ENCODE measurements around the gene ELAVL1.

The ELAVL1 gene

GRCh38 chr19:7985481-7985911 is 19.9 kb downstream of the ELAVL1 start:
- no peak for DNase-seq (ENCODE audit: low spot score)

GRCh38 chr19:7983995-7984837 is 21.2 kb downstream of the ELAVL1 start:
- DNase-seq (ENCODE audit: low spot score), result no peak

- no peak for DNase-seq (ENCODE audit: low spot score)
Observed at GRCh38 chr19:7983286-7983950, 22.0 kb downstream of the ELAVL1 start.

- no peak for DNase-seq (ENCODE audit: low spot score)
Observed at GRCh38 chr19:7982651-7983099, 22.8 kb downstream of the ELAVL1 start.

DNA sequence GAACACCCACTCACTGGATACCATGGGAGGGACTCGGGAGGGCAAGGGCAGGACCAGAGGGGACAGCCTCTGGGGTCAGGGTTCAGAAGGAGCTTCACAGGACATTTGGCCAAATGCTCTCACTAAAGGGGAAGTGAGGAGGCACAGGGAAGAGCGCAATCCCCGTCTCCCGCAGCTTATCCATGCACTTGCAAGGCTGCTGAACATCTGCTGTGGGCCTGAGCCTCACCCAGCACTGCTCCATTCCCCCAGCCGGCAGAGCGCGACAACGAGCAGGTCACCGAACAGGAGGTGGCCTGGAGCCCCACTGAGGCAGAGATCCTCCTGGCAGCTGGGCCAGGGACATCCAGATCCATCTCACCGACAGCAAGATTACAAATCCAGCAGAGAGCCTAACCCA is 23.3 kb downstream of the ELAVL1 start:
- no peak for DNase-seq (ENCODE audit: low spot score)

DNA sequence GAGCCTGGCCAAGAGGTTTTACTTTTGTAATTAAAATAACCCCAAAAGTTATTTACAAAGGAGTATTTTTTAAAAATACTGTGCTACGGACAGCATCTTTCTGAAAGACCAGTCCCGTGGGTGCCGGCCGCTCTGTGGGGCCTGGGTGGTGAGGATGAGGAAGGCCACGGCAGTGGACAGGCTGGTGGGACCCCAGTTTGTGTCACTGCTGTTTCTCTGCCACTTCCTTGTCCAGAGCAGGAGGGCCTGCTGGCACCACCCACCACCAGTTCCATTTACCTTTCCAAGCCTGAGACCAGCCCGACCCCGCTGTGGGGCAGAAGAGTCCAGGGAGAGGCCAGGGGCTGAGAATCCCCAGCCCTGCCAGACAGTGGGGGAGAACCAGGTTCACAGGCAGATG is 23.8 kb downstream of the ELAVL1 start:
- DNase-seq (ENCODE audit: low spot score), result no peak

DNA sequence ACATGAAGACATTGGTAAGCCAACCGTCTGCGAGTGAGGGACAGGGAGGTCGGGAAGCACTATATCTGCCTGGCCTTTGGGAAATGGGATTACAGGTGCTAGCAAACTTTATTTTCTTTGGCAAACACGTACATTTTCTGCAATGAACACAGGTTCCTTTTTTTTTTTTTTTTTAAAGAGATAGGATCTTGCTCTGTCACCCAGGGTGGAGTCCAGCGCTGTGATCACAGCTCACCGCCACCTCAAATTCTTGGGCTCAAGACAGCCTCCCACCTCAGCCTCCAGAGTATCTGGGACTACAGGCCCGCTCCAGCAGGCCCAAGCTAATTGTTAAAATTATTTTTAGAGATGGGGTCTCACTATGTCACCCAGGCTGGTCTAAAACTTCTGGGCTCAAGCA is 24.2 kb downstream of the ELAVL1 start:
- no peak for DNase-seq (ENCODE audit: low spot score)

GRCh38 chr19:7980635-7981121 is 24.8 kb downstream of the ELAVL1 start:
- no peak for DNase-seq (ENCODE audit: low spot score)

DNA sequence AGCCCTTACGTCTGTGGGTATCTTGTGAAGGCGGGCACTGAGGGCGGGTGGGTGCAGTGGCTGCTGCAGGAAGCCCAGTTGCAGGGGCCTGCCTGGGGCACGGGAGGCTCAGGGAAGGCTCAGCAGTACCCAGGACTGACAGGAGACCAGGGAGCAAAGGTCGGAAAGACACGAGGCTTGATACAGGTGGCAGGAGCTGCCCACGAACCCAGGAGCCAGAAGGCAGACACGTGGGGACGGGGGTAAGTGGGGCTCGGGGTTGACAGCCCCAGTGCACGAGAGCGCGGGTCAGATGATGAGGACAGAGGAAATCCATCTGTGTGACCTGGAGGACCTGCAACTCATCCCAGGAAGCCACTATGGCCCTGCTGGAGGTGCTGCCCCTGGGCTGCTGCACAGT is 25.3 kb downstream of the ELAVL1 start:
- DNase-seq (ENCODE audit: low spot score), result no peak

DNA sequence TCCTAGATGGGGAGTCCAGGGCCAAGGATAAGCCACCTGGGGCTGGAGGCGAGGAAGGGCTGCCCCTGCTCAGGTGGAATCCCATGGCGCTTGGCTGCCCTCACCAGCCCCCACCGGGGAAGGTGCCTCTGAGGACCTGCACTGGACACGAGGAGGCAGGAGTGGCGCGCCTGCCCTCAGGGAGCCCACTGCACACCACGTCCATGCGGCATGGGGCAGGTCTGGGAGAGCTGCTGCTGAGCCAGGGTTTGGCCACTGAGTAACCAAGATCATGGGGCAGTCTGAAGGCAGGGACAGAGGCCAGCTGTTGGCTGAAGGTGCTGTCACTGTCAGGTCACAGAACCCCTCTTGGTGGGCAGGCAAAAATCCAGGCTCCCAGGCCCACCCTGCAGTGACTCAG is 25.9 kb downstream of the ELAVL1 start:
- no peak for DNase-seq (ENCODE audit: low spot score)

- no peak for DNase-seq (ENCODE audit: low spot score)
Observed at GRCh38 chr19:7979011-7979410, 26.4 kb downstream of the ELAVL1 start.

GRCh38 chr19:7978179-7978825 is 27.1 kb downstream of the ELAVL1 start:
- no peak for DNase-seq (ENCODE audit: low spot score)

- DNase-seq (ENCODE audit: low spot score), result no peak
Observed at GRCh38 chr19:7977723-7978040, 27.8 kb downstream of the ELAVL1 start.

GRCh38 chr19:7977021-7977722 is 28.3 kb downstream of the ELAVL1 start:
- no peak for DNase-seq (ENCODE audit: low spot score)

DNA sequence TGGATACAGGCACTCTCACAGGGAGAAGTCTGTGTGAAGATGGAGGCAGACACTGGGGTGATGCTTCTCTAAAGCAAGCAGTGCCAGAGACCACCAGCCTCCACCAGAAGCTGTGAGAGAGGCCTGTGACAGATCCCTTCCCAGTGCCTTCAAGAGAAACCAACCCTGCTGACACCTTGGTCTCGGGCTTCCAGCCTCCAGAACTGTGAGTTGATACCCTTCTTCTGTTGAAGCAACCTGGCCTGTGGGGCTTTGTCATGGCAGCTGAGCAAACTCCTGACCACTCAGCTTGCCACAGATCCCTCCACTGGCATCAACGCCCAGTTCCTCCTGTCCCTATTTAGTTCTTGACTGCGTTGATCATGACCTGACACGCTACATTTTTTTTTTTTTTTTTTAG is 29.0 kb downstream of the ELAVL1 start:
- DNase-seq (ENCODE audit: low spot score), result no peak

DNA sequence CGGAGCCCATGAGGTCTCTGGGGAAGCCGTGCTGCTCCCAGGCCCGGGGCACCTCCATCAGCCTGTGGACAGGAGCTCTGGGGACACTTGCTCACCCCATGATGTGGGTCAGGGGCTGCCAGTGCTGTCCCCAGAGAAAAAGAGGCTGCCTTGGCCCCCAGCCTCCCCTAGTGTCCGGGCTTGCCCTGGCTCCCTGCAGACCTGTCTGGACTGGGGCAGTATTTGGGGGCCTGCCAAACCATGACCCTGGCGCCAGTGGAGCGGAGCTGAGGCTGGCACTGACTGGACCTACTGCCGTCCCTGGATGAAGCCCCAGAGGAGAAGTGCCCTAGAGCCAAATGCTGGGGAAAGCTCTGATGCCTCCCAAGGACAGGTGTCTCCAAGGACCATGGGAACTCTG is 30.4 kb downstream of the ELAVL1 start:
- DNase-seq (ENCODE audit: low spot score), result no peak

- no peak for DNase-seq (ENCODE audit: low spot score)
Observed at GRCh38 chr19:7973883-7974282, 31.6 kb downstream of the ELAVL1 start.

GRCh38 chr19:7971553-7972520 is 33.6 kb downstream of the ELAVL1 start:
- DNase-seq (ENCODE audit: low spot score), result no peak

GRCh38 chr19:7970716-7971448 is 34.6 kb downstream of the ELAVL1 start:
- peak; percentile 85 for DNase-seq (ENCODE audit: low spot score)

DNA sequence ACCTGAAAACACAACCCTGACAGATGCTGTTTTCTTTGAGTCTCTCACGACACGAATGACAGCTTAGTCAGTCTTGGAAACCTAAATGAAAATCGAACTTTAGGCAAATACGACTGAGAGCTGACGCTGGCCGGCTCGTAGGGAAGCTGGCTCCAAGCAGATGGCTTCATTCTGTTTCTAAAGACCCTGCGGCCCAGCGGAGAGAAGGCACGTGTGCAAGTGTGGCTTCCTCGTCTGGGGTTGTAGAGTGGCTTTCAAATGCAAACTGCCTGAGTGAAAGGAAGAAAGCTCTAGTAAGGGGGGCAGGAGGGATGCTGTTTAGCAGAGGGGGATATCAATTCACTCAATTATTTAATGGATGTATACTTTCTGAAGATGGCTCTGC is 35.9 kb downstream of the ELAVL1 start:
- no peak for DNase-seq (ENCODE audit: low spot score)

Data from D341Med (cell line).